ENCODE data around the gene UFM1.

- TF ChIP-seq POLR2AphosphoS5 (IDR thresholded peaks at IDR 0.05; ENCODE audit: insufficient read depth, low read depth, low read length) (no peak), JUN (IDR thresholded peaks at IDR 0.05; ENCODE audit: borderline replicate concordance, insufficient read depth, insufficient read length, low read depth) (no peak), POLR2A (IDR thresholded peaks at IDR 0.05; ENCODE audit: low read depth, low read length) (no peak), EZH2 (IDR thresholded peaks at IDR 0.05; ENCODE audit: borderline replicate concordance, low read depth, low read length, severe bottlenecking) (no peak), GATA2 (IDR thresholded peaks at IDR 0.05; ENCODE audit: insufficient read depth, insufficient read length, low read depth, low read length) (no peak)
- TF ChIP-seq, protein P1, sequence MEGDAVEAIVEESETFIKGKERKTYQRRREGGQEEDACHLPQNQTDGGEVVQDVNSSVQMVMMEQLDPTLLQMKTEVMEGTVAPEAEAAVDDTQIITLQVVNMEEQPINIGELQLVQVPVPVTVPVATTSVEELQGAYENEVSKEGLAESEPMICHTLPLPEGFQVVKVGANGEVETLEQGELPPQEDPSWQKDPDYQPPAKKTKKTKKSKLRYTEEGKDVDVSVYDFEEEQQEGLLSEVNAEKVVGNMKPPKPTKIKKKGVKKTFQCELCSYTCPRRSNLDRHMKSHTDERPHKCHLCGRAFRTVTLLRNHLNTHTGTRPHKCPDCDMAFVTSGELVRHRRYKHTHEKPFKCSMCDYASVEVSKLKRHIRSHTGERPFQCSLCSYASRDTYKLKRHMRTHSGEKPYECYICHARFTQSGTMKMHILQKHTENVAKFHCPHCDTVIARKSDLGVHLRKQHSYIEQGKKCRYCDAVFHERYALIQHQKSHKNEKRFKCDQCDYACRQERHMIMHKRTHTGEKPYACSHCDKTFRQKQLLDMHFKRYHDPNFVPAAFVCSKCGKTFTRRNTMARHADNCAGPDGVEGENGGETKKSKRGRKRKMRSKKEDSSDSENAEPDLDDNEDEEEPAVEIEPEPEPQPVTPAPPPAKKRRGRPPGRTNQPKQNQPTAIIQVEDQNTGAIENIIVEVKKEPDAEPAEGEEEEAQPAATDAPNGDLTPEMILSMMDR (IDR thresholded peaks at IDR 0.05; ENCODE audit: extremely low read depth in 1 of 2, insufficient read depth in 1 of 2, low read depth in 1 of 2, low read length in 2 of 2), result no peak
- TF ChIP-seq, protein P2, sequence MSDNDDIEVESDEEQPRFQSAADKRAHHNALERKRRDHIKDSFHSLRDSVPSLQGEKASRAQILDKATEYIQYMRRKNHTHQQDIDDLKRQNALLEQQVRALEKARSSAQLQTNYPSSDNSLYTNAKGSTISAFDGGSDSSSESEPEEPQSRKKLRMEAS (IDR thresholded peaks at IDR 0.05; ENCODE audit: insufficient read depth, insufficient read length), result no peak
These were observed 49.9 kb downstream of the UFM1 start for GRCh38 chr13:38399535-38399934.

Measured in endothelial cell of umbilical vein (primary cell).